Pancreas (tissue), 10 donors: ENCODE results near the gene PLCB2. TPM values are rescaled to one million over a fixed set of nuclear protein-coding genes. Genes with fewer than 3 reads are reported as not detected.

Source experiments
- ATAC-seq, 4 donors: fragments of 200-7000 bp; cut with Tn5 transposase; one replicate each; pipeline versions ENCODE4 v1.8.0 to v1.9.1; 2020; ENCODE audit warnings: mild to moderate bottlenecking in 4 of 4, moderate library complexity in 4 of 4
- DNase-seq, 6 donors: peaks; one replicate each; pipeline ENCODE4 v3.0.0-alpha.2; 2020
- FAIRE-seq: peaks from 2 replicates; lab custom pipeline; 2012; peaks lifted over from hg19 to GRCh38; lab: Jason Lieb, UNC
- H3K27ac ChIP-seq, 4 donors: fragments of 200-600 bp; sonication (generic); 1 replicate in 3 of 4; 2 replicates in 1 of 4; pipeline versions ENCODE4 v1.5.0 to v1.8.0; 2020
- H3K27me3 ChIP-seq, 4 donors: fragments of 200-600 bp; one replicate each; pipeline ENCODE4 v1.8.0; 2021
- H3K36me3 ChIP-seq, 3 donors: fragments of 200-600 bp; sonication (generic) in 1 of 3; one replicate each; pipeline versions ENCODE4 v1.5.0 to v1.8.0; 2020 to 2021
- H3K4me1 ChIP-seq, 3 donors: fragments of 200-600 bp; one replicate each; pipeline ENCODE4 v1.8.0; 2021
- H3K4me3 ChIP-seq, 4 donors: fragments of 200-600 bp; sonication (generic) in 2 of 4; one replicate each; pipeline versions ENCODE4 v1.5.0 to v1.8.0; 2020 to 2021
- H3K9me3 ChIP-seq, 4 donors: fragments of 200-600 bp; one replicate each; pipeline ENCODE4 v1.8.0; 2021
- CTCF ChIP-seq, 4 donors: fragments of 200-600 bp; sonication (generic) in 3 of 4; IDR thresholded peaks; one replicate each; pipeline versions ENCODE4 v1.5.0 to v1.8.0; 2021; ENCODE audit warnings: antibody characterized with exemption in 4 of 4
- WGBS, 2 donors: extraction: QIAGEN DNeasy Blood & Tissue Kit; methylation state at CpG; one replicate each; pipeline ENCODE4 v1.1.7; 2013; 5-methylcytosine and 5-hydroxymethylcytosine counted together
- intact Hi-C, 3 donors: fragments of 100-400 bp; cut with DNase I; formaldehyde crosslinking; loops; one replicate each; pipeline versions ENCODE4 v1.11.1 to v1.14.2; 2022
- polyA plus RNA-seq, 2 donors: library from polyadenylated mRNA; stranded (reverse); fragments of 200-250 nt; gene quantifications; one replicate each; pipeline ENCODE4 v1.2.3, GENCODE V29; 2013
- total RNA-seq, 6 donors: library from RNA; stranded (reverse); fragmentation: NEBNext Ultra II Directional in 4 of 6; extraction: Animal tissue kit (Norgen Biotek cat#: 25700) in 4 of 6; gene quantifications; one replicate each; pipeline versions ENCODE4 v1.2.1 to v1.2.4, GENCODE V29; 2021 to 2023
- donor health status: healthy with polysubstance abuse.
- donor health status: DM: no; HTN: no; CAD: no; lungs with moderate emphysema.
- donor health status: DM: no; HTN: no; CAD: no.
- donor health status: control.
- donor health status: control.
- donor health status: Bipolar disorder and iron deficiency.
- donor health status: DM: yes; HTN: yes; CAD: no.
- donor health status: DM: no; HTN: no; CAD: no.
- donor health status: DM: no; HTN: no; CAD: no.
- donor health status: DM: yes; HTN: yes; CAD: no.

Gene PLCB2
- total and polyA plus RNA-seq, 8 donors = 0.94 to 23.5 (median 5.7) TPM

GRCh38 chr15:40287505-40287904 lies 20.2 kb downstream of the PLCB2 start:
- no peaks in the 10 kb centered on the region for H3K9me3 ChIP-seq
- intact Hi-C loops = loop anchor here in 1 of 3 donors (10.0 kb wide), 2 partner anchors 57 to 137 kb away; partner anchors contain the start of gene CCDC9B
- TF ChIP-seq CTCF (IDR thresholded peaks at IDR 0.05) = no peak
- H3K27me3 ChIP-seq = peaks cover 0 to 5% (median 0%) of the 10 kb centered on the region in 4 donors
- H3K36me3 ChIP-seq = no peaks in the 10 kb centered on the region
- H3K4me3 ChIP-seq = no peak overlapping the region
- peaks cover 0 to 16% (median 6%) of the 10 kb centered on the region in 3 donors for H3K4me1 ChIP-seq
- WGBS, 2 donors = 90 to 94% methylated on average over 3 of the region's 3 CpGs
- ATAC-seq = no peak
- no peak overlapping the region for H3K27ac ChIP-seq
- no peak for DNase-seq
- FAIRE-seq = no peak

- H3K27me3 ChIP-seq = peaks cover 0 to 5% (median 0%) of the 10 kb centered on the region in 4 donors
- no peak for ATAC-seq
- H3K27ac ChIP-seq = no peak overlapping the region
- no peaks in the 10 kb centered on the region for H3K36me3 ChIP-seq
- no peak for TF ChIP-seq CTCF (IDR thresholded peaks at IDR 0.05)
- intact Hi-C loops = loop anchor here in 1 of 3 donors (10.0 kb wide), 2 partner anchors 58 to 138 kb away; partner anchors contain the start of gene CCDC9B
- no peak for FAIRE-seq
- DNase-seq = no peak
- no peak overlapping the region for H3K4me3 ChIP-seq
- H3K9me3 ChIP-seq = no peaks in the 10 kb centered on the region
- 80 to 85% methylated on average over 7 of the region's 7 CpGs for WGBS, 2 donors
- H3K4me1 ChIP-seq = peaks cover 0 to 17% (median 6%) of the 10 kb centered on the region in 3 donors
Measured at GRCh38 chr15:40286794-40287193, 20.9 kb downstream of the PLCB2 start.

- 89 to 93% methylated on average over 7 of the region's 7 CpGs for WGBS, 2 donors
- FAIRE-seq = no peak
- H3K36me3 ChIP-seq = no peaks in the 10 kb centered on the region
- intact Hi-C loops = loop anchor here in 1 of 3 donors (10.0 kb wide), 2 partner anchors 59 to 139 kb away; partner anchors contain the start of gene CCDC9B
- H3K27ac ChIP-seq = no peak overlapping the region
- DNase-seq = no peak
- H3K4me3 ChIP-seq = no peak overlapping the region
- H3K4me1 ChIP-seq = peaks cover 0 to 13% (median 6%) of the 10 kb centered on the region in 3 donors
- H3K27me3 ChIP-seq = peaks cover 0 to 5% (median 2%) of the 10 kb centered on the region in 4 donors
- TF ChIP-seq CTCF (IDR thresholded peaks at IDR 0.05) = no peak
- no peaks in the 10 kb centered on the region for H3K9me3 ChIP-seq
- ATAC-seq = no peak
Measured at GRCh38 chr15:40286061-40286532, 21.6 kb downstream of the PLCB2 start.

GRCh38 chr15:40285554-40286011 lies 22.2 kb downstream of the PLCB2 start:
- ATAC-seq (no peak), FAIRE-seq (no peak), DNase-seq (no peak)
- Histone ChIP-seq H3K27me3 (peaks cover 0 to 5% (median 2%) of the 10 kb centered on the region in 4 donors), H3K4me3 (no peak overlapping the region), H3K36me3 (no peaks in the 10 kb centered on the region), H3K27ac (no peak overlapping the region), H3K9me3 (no peaks in the 10 kb centered on the region), H3K4me1 (peaks cover 0 to 10% (median 6%) of the 10 kb centered on the region in 3 donors)
- WGBS, 2 donors = 40 to 62% methylated on average over 1 of the region's 1 CpG
- intact Hi-C loops = loop anchor here in 1 of 3 donors (10.0 kb wide), 2 partner anchors 59 to 139 kb away; partner anchors contain the start of gene CCDC9B
- TF ChIP-seq CTCF (IDR thresholded peaks at IDR 0.05) = no peak

- H3K4me3 ChIP-seq = no peak overlapping the region
- peaks cover 0 to 5% (median 2%) of the 10 kb centered on the region in 4 donors for H3K27me3 ChIP-seq
- H3K36me3 ChIP-seq = no peaks in the 10 kb centered on the region
- H3K27ac ChIP-seq = no peak overlapping the region
- H3K9me3 ChIP-seq = no peaks in the 10 kb centered on the region
- intact Hi-C loops = loop anchor here in 1 of 3 donors (10.0 kb wide), 2 partner anchors 60 to 140 kb away; partner anchors contain the start of gene CCDC9B
- ATAC-seq (no peak), DNase-seq (no peak), FAIRE-seq (no peak)
- TF ChIP-seq CTCF (IDR thresholded peaks at IDR 0.05) = no peak
- peaks cover 0 to 10% (median 6%) of the 10 kb centered on the region in 3 donors for H3K4me1 ChIP-seq
- 88 to 89% methylated on average over 4 of the region's 4 CpGs for WGBS, 2 donors
Measured at GRCh38 chr15:40285151-40285550, 22.6 kb downstream of the PLCB2 start.
